HepG2 (cell line): ENCODE results near the gene ZNF343. TPM values are rescaled to one million over a fixed set of nuclear protein-coding genes. Genes with fewer than 3 reads are reported as not detected.

Experiments used
- ATAC-seq: fragments of 200-7000 bp; cut with Tn5 transposase; 3 replicates; pipeline ENCODE4 v1.9.1; 2020; ENCODE audit warnings: mild to moderate bottlenecking, moderate library complexity
- BruUV-seq: library from RNA; stranded (reverse); fragments of 400-500 nt; replicated peaks from 2 replicates; lab custom pipeline; 2021; lab: Mats Ljungman, UMichigan
- CTCF ChIA-PET: fragments of 300-600 bp; formaldehyde crosslinking; extraction: SDS; loops from one replicate; lab custom pipeline; 2021; ENCODE audit warnings: low total read pairs, inconsistent platforms, low intra/inter-chr PET ratio; lab: Yijun Ruan, JAX
- POLR2A ChIA-PET: fragments of 350-600 bp; sonication (Branson Sonifier 250); formaldehyde crosslinking; loops from one replicate; lab custom pipeline; 2020; ENCODE audit warnings: antibody characterized with exemption, inconsistent platforms; lab: Yijun Ruan, JAX
- DNase-seq: peaks from one replicate; pipeline ENCODE4 v3.0.0-alpha.2; 2015; ENCODE audit warnings: low spot score
- FAIRE-seq: peaks from 3 replicates; lab custom pipeline; 2011; peaks lifted over from hg19 to GRCh38; lab: Jason Lieb, UNC
- H2AFZ ChIP-seq: one replicate; pipeline ENCODE4 v1.6.1; 2011; ENCODE audit warnings: low read length, inconsistent platforms
- H3K27ac ChIP-seq: fragments of 300-600 bp; 3 replicates; pipeline ENCODE4 v1.8.0; 2011; ENCODE audit warnings: mixed run types, mild to moderate bottlenecking, mixed read lengths, low read length, inconsistent platforms; ENCODE audit not compliant: insufficient read depth; ENCODE audit errors: extremely low read length
- H3K27me3 ChIP-seq, 2 experiments: fragments of 200-600 bp in 1 of 2; 2 replicates in 1 of 2; 3 replicates in 1 of 2; pipeline versions ENCODE4 v1.6.0 to v1.8.0; 2011; ENCODE audit warnings: low read length in 2 of 2, mild to moderate bottlenecking in 2 of 2, moderate library complexity in 2 of 2, inconsistent platforms in 1 of 2; ENCODE audit not compliant: insufficient read depth in 2 of 2, control insufficient read depth in 1 of 2
- H3K36me3 ChIP-seq, 2 experiments: fragments of 200-600 bp in 1 of 2; replicated peaks in 1 of 2; 2 replicates in 1 of 2; 3 replicates in 1 of 2; pipeline versions ENCODE4 v1.5.1 to v1.8.0; 2011; ENCODE audit warnings: low read length in 2 of 2, inconsistent platforms in 1 of 2; ENCODE audit not compliant: insufficient read depth in 2 of 2, control insufficient read depth in 1 of 2
- H3K4me1 ChIP-seq: 2 replicates; pipeline ENCODE4 v1.5.1; 2012; ENCODE audit warnings: low read length, inconsistent platforms; ENCODE audit not compliant: insufficient read depth
- H3K4me2 ChIP-seq: 2 replicates; pipeline ENCODE4 v1.6.0; 2011; ENCODE audit warnings: low read depth, low read length, inconsistent platforms
- H3K4me3 ChIP-seq, 3 experiments: fragments of 200-600 bp in 1 of 3; sonication (generic), shearing (Covaris generic) in 1 of 3; replicated peaks in 1 of 3; 2 replicates each; pipeline ENCODE4 v1.5.1; 2011 to 2016; ENCODE audit warnings: low read length in 3 of 3, inconsistent platforms in 2 of 3, low read depth in 2 of 3, mild to moderate bottlenecking in 2 of 3, control low read depth in 1 of 3, mixed read lengths in 1 of 3; ENCODE audit not compliant: insufficient read depth in 1 of 3
- H3K79me2 ChIP-seq: one replicate; pipeline ENCODE4 v1.6.1; 2011; ENCODE audit warnings: low read length, inconsistent platforms; ENCODE audit not compliant: insufficient read depth
- H3K9ac ChIP-seq: 2 replicates; pipeline ENCODE4 v1.6.0; 2011; ENCODE audit warnings: mild to moderate bottlenecking, low read depth, low read length, inconsistent platforms; ENCODE audit not compliant: insufficient read depth
- H3K9me3 ChIP-seq: 2 replicates; pipeline ENCODE4 v1.5.1; 2012; ENCODE audit warnings: mild to moderate bottlenecking, low read length
- H4K20me1 ChIP-seq: 2 replicates; pipeline ENCODE4 v1.6.0; 2011; ENCODE audit warnings: inconsistent platforms, mild to moderate bottlenecking, low read length, moderate library complexity; ENCODE audit not compliant: insufficient read depth
- DPF2 ChIP-seq: sonication (generic); formaldehyde crosslinking; IDR thresholded peaks from 2 replicates; pipeline ENCODE4 v1.4.0; 2020; ENCODE audit warnings: mild to moderate bottlenecking, low read depth, missing genetic modification reagents, borderline replicate concordance
- HIVEP1 ChIP-seq: sonication (generic); formaldehyde crosslinking; IDR thresholded peaks from 2 replicates; pipeline ENCODE4 v1.4.0; 2020; ENCODE audit warnings: mild to moderate bottlenecking, missing genetic modification reagents
- LBX2 ChIP-seq: sonication (generic); formaldehyde crosslinking; IDR thresholded peaks from 2 replicates; pipeline ENCODE4 v1.5.0; 2020; ENCODE audit warnings: missing genetic modification reagents, mild to moderate bottlenecking, borderline replicate concordance
- MIER3 ChIP-seq: IDR thresholded peaks from 2 replicates; pipeline ENCODE4 v1.6.1; 2016; ENCODE audit warnings: missing compliant biosample characterization, borderline replicate concordance
- TAF1 ChIP-seq: sonication (generic); formaldehyde crosslinking; IDR thresholded peaks from 2 replicates; pipeline ENCODE4 v1.4.0; 2020; ENCODE audit warnings: missing genetic modification reagents
- ZNF256 ChIP-seq: sonication (generic); formaldehyde crosslinking; conservative IDR thresholded peaks from 2 replicates; pipeline ENCODE4 v1.4.0; 2020; ENCODE audit warnings: missing genetic modification reagents
- ZNF652 ChIP-seq: IDR thresholded peaks from 2 replicates; pipeline ENCODE4 v1.6.1; 2016; ENCODE audit warnings: low read depth, borderline replicate concordance
- WGBS: methylation state at CpG from one replicate; pipeline ENCODE4 v1.1.6; 2017; ENCODE audit warnings: low lambda C conversion rate; 5-methylcytosine and 5-hydroxymethylcytosine counted together
- in situ Hi-C: cut with HindIII; loops from 2 replicates; pipeline ENCODE4 v1.10.0; 2017; ENCODE audit warnings: low pct_unique_long_range_greater_than_20kb; ENCODE audit not compliant: extremely low pct_ligation_motif_present
- intact Hi-C: fragments of 100-400 bp; cut with micrococcal nuclease; formaldehyde crosslinking; loops from one replicate; pipeline ENCODE4 v1.10.0; 2022; ENCODE audit not compliant: unreplicated experiment
- polyA plus RNA-seq, 8 experiments: library from polyadenylated mRNA; depleted of rRNA in 3 of 8; stranded (reverse) in 7 of 8; unstranded in 1 of 8; fragments of >200 nt; fragmentation: Illumina TruSeq in 4 of 8; extraction: Trizol in 4 of 8; gene quantifications; 2 replicates each; pipeline versions ENCODE4 v1.2.1 to v1.2.3, GENCODE V29; 2011 to 2016; ENCODE audit warnings: low read depth in 4 of 8, missing spikeins in 1 of 8, mixed read lengths in 1 of 8; ENCODE audit not compliant: insufficient read depth in 1 of 8
- total RNA-seq, 5 experiments: library from RNA; depleted of rRNA; stranded (reverse); fragments of >200 nt; fragmentation: Illumina TruSeq; extraction: Trizol; gene quantifications; 2 replicates each; pipeline ENCODE4 v1.2.3, GENCODE V29; 2016; ENCODE audit warnings: low read depth in 1 of 5
- TF ChIP-seq, protein P1 (sequence below), 2 experiments: sonication (generic) in 1 of 2; formaldehyde crosslinking in 1 of 2; IDR thresholded peaks; 2 replicates each; pipeline versions ENCODE4 v1.4.0 to v1.6.1; 2018 to 2020; ENCODE audit warnings: missing genetic modification reagents in 2 of 2, borderline replicate concordance in 1 of 2, low read depth in 1 of 2, mild to moderate bottlenecking in 1 of 2, missing biosample characterization in 1 of 2
- TF ChIP-seq, protein P2 (sequence below): IDR thresholded peaks from 2 replicates; pipeline ENCODE4 v1.6.1; 2016; ENCODE audit warnings: missing biosample characterization, missing genetic modification reagents, low read depth

ZNF343 gene
- total and polyA plus RNA-seq, 2 of the 13 experiments (the other 11 are each of a cell fraction or from before 2014, with no cell fraction given), result 16.4 to 22.1 TPM

DNA sequence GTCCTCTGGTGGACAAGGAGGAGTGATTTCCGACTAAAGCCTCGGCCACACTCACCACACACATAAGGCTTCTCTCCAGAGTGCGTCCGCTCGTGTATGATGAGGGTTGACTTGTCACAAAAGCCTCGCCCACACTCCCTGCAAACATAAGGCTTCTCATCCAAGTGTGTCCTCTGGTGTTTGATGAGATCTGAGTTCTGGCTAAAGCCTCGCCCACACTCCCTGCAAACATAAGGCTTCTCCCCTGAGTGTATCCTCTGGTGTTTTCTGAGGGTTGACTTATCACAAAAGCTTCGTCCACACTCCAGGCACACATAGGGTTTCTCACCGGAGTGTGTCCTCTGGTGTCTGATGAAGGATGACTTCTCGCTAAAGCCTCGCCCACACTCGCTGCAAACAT is 25.2 kb downstream of the ZNF343 start:
- H3K79me2 ChIP-seq, result no peaks in the 10 kb centered on the region
- no peaks in the 10 kb centered on the region for H4K20me1 ChIP-seq
- POLR2A ChIA-PET, result no interaction called here

More for the DNA sequence above, 25.2 kb downstream of the ZNF343 start:
- no peak for TF ChIP-seq MIER3 (CRISPR knock-in tag)
- no peak for TF ChIP-seq TAF1 (CRISPR knock-in tag)
- no peak for TF ChIP-seq ZNF652 (CRISPR knock-in tag)
- no peak for TF ChIP-seq ZNF256 (CRISPR knock-in tag)
- no peak for TF ChIP-seq LBX2
- no peak for TF ChIP-seq HIVEP1
- TF ChIP-seq, protein P1, sequence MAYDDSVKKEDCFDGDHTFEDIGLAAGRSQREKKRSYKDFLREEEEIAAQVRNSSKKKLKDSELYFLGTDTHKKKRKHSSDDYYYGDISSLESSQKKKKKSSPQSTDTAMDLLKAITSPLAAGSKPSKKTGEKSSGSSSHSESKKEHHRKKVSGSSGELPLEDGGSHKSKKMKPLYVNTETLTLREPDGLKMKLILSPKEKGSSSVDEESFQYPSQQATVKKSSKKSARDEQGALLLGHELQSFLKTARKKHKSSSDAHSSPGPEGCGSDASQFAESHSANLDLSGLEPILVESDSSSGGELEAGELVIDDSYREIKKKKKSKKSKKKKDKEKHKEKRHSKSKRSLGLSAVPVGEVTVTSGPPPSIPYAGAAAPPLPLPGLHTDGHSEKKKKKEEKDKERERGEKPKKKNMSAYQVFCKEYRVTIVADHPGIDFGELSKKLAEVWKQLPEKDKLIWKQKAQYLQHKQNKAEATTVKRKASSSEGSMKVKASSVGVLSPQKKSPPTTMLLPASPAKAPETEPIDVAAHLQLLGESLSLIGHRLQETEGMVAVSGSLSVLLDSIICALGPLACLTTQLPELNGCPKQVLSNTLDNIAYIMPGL (CRISPR knock-in tag; IDR thresholded peaks at IDR 0.05; ENCODE audit: borderline replicate concordance in 1 of 2, low read depth in 1 of 2), result no peak
- TF ChIP-seq, protein P2, sequence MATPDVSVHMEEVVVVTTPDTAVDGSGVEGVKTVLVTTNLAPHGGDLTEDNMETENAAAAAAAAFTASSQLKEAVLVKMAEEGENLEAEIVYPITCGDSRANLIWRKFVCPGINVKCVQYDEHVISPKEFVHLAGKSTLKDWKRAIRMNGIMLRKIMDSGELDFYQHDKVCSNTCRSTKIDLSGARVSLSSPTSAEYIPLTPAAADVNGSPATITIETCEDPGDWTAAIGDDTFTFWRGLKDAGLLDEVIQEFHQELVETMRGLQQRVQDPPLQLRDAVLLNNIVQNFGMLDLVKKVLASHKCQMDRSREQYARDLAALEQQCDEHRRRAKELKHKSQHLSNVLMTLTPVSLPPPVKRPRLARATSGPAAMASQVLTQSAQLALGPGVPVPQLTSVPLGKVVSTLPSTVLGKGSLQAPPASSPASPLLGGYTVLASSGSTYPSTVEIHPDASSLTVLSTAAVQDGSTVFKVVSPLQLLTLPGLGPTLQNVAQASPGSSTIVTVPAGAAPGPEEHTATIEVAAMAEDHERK (CRISPR knock-in tag), result no peak
- no peak for TF ChIP-seq DPF2 (CRISPR knock-in tag)
- H3K4me3 ChIP-seq, result no peak overlapping the region
- intact Hi-C loops, result no loop called here
- no TSS peak for BruUV-seq
- H3K27me3 ChIP-seq, result no peaks in the 10 kb centered on the region
- FAIRE-seq, result no peak
- H3K27ac ChIP-seq, result no peak overlapping the region
- H3K4me2 ChIP-seq, result no peak overlapping the region
- no peaks in the 10 kb centered on the region for H3K4me1 ChIP-seq
- H3K36me3 ChIP-seq, result peaks cover 32 to 77% of the 10 kb centered on the region in 2 experiments
- 99% methylated on average over 12 of the region's 12 CpGs for WGBS
- CTCF ChIA-PET, result no interaction called here
- H2AFZ ChIP-seq, result no peak overlapping the region
- no peak for ATAC-seq
- DNase-seq, result no peak
- no peaks in the 10 kb centered on the region; the same call in 1 of the 2 replicates for H3K9me3 ChIP-seq
- no peak overlapping the region for H3K9ac ChIP-seq
- in situ Hi-C loops, result no loop called here
